Activated naive CD8-positive, alpha-beta T cell treated with anti-CD3 and anti-CD28 coated beads, Interleukin-2, amount 50 U/mL, for 24 hours (primary cell): Measurements from ENCODE around the gene ENTREP1.

Experiments used
- ATAC-seq: fragments of 150-1000 bp; cut with Tn5 transposase; one replicate; pipeline ENCODE4 v1.10.0; 2021
- DNase-seq: peaks from one replicate; pipeline ENCODE4 v3.0.0; 2021
- H3K27ac Mint-ChIP-seq: one replicate; pipeline ENCODE4 v1.8.0; 2021; ENCODE audit warnings: mild to moderate bottlenecking, mixed read lengths
- H3K27me3 Mint-ChIP-seq: one replicate; pipeline ENCODE4 v1.8.0; 2021; ENCODE audit warnings: mixed read lengths
- H3K36me3 Mint-ChIP-seq: one replicate; pipeline ENCODE4 v1.8.0; 2021; ENCODE audit warnings: low read depth, mixed read lengths
- H3K4me1 Mint-ChIP-seq: one replicate; pipeline ENCODE4 v1.8.0; 2021; ENCODE audit warnings: mixed read lengths
- H3K4me3 Mint-ChIP-seq: one replicate; pipeline ENCODE4 v1.8.0; 2021; ENCODE audit warnings: mild to moderate bottlenecking, moderate library complexity, mixed read lengths
- H3K9me3 Mint-ChIP-seq: one replicate; pipeline ENCODE4 v1.8.0; 2021; ENCODE audit warnings: mixed read lengths

Gene ENTREP1

DNA sequence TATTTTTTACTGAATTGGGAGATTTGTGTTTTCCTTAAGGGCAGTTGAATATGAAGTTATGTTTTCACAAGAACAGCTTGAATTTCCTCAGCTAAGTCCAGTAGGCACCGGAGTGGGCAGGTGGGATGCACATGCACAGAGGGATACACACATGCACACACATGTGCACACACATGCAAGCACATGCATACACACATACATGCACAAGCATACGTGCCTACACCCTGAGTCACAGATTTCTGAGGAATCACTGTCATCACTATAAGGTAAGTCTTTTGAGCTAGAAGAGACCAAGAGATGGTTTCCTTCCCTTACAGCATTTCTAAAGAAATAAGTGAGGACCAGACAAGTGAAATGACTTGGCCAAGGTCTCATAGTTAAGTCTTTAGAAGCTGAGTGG, 8.7 kb downstream of the ENTREP1 start:
- H3K36me3 Mint-ChIP-seq = no peaks in the 10 kb centered on the region
- ATAC-seq = no peak
- no peak overlapping the region for H3K27ac Mint-ChIP-seq
- H3K27me3 Mint-ChIP-seq = peaks cover 17% of the 10 kb centered on the region
- H3K4me1 Mint-ChIP-seq = no peaks in the 10 kb centered on the region
- DNase-seq = no peak
- H3K4me3 Mint-ChIP-seq = no peak overlapping the region
- no peaks in the 10 kb centered on the region for H3K9me3 Mint-ChIP-seq

DNA sequence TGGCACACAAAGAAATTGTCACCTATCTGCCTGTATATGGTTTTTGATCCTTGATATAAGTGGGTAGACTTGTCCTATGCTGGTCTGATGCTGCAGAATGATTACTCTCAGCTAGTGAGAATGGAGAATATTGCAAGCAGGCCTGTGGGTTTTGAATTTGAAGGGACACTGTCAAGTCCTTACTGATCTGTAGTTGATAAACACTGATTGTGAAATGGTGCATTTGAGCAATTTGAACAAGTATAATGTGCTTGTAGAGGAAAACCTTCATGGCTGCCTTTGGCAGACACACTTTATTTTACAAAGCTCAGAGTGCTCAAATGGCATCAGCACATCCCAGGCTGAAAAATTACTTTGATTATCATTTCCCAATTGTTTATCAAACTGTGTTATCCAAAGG, 9.3 kb downstream of the ENTREP1 start:
- H3K4me1 Mint-ChIP-seq = no peaks in the 10 kb centered on the region
- H3K36me3 Mint-ChIP-seq = no peaks in the 10 kb centered on the region
- no peak overlapping the region for H3K4me3 Mint-ChIP-seq
- H3K27ac Mint-ChIP-seq = no peak overlapping the region
- peaks cover 14% of the 10 kb centered on the region for H3K27me3 Mint-ChIP-seq
- DNase-seq (no peak), ATAC-seq (no peak)
- no peaks in the 10 kb centered on the region for H3K9me3 Mint-ChIP-seq

DNA sequence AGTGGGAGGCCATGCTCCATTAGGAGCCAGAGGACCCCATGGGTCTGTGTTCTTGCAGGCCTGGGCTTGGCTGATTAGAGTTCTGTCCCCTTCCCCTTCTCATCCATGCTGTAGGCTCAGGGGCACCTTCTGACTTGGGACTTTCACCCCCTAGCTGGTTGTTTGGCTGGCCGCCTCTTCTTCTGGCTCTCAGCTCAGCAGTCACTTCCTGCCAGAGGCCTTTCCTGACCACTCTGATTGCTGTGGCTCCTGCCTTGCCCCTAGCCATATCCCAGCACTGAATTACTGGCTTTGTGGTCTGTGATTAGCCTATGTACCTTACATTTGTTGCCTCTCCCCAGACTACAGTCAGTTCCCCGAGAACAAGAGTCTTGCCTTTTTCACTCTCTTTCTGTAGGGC, 14.6 kb downstream of the ENTREP1 start:
- Mint-ChIP-seq H3K27ac (no peak overlapping the region), H3K4me3 (no peak overlapping the region), H3K36me3 (no peaks in the 10 kb centered on the region), H3K9me3 (no peaks in the 10 kb centered on the region), H3K27me3 (peaks cover 14% of the 10 kb centered on the region), H3K4me1 (no peaks in the 10 kb centered on the region)
- ATAC-seq (no peak), DNase-seq (no peak)

DNA sequence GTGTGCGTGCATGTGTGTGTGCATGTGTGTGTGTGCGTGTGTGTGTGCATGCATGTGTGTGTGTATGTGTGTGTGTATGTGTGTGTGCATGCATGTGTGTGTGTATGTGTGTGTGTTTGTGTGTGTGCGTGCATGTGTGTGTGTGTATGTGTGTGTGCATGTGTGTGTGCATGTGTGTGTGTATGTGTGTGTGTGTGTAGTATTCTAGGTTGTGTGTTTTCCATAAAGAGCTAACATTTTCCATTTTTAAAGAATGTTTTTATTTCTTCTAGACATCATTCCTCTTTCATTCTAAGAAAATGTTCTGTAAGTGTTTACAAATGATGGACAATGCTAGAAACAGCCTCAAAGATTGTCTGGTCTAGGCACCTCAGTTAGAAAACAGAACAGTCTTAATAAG, 15.6 kb downstream of the ENTREP1 start:
- Mint-ChIP-seq H3K27ac (no peak overlapping the region), H3K36me3 (no peaks in the 10 kb centered on the region), H3K4me1 (no peaks in the 10 kb centered on the region), H3K27me3 (peaks cover 10% of the 10 kb centered on the region), H3K9me3 (no peaks in the 10 kb centered on the region), H3K4me3 (no peak overlapping the region)
- no peak for ATAC-seq
- no peak for DNase-seq

DNA sequence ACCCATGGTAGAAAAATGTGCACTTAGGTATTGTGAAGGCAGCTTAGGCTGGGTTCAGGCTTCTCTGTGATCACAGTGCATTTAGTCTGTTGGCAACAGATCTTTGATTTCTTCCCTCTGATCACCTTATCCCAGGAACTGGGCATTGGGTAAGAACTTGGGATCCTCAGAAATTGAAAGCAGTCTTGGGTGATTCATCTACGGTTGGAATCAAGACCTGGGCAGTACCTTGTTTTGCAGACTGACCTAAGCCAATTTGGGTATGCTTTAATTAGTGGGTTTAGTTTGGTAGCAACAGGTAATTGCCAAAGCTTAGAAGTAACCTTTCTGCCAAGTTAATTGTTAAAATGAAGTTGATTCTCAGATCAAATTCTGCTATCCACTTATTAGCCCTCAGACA, 17.8 kb downstream of the ENTREP1 start:
- DNase-seq (no peak), ATAC-seq (no peak)
- no peaks in the 10 kb centered on the region for H3K9me3 Mint-ChIP-seq
- peaks cover 10% of the 10 kb centered on the region for H3K27me3 Mint-ChIP-seq
- no peak overlapping the region for H3K27ac Mint-ChIP-seq
- no peaks in the 10 kb centered on the region for H3K4me1 Mint-ChIP-seq
- H3K4me3 Mint-ChIP-seq = no peak overlapping the region
- H3K36me3 Mint-ChIP-seq = no peaks in the 10 kb centered on the region

DNA sequence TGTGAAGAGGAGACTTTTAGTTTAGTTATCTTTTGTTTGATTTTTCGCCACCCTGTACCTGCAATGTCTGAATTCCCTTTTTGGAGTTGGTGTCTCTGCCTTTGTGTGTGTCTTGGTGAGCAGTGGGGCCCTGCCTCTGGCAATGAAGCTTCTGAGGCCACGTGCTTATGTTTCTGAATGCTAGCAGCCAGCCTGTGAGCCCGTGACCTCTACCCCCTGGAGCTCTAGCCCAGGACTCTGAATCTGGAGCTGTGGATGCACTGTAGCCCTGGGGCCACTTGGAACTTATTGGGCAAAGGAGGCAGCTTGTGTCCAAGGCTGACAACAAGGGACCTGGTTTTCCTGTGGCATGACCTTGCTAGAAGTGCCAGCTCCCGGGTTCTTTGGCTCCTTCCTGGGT, 19.4 kb downstream of the ENTREP1 start:
- Mint-ChIP-seq H3K27ac (no peak overlapping the region), H3K4me3 (no peak overlapping the region), H3K36me3 (no peaks in the 10 kb centered on the region), H3K9me3 (no peaks in the 10 kb centered on the region), H3K27me3 (peaks cover 12% of the 10 kb centered on the region), H3K4me1 (no peaks in the 10 kb centered on the region)
- ATAC-seq (no peak), DNase-seq (no peak)

DNA sequence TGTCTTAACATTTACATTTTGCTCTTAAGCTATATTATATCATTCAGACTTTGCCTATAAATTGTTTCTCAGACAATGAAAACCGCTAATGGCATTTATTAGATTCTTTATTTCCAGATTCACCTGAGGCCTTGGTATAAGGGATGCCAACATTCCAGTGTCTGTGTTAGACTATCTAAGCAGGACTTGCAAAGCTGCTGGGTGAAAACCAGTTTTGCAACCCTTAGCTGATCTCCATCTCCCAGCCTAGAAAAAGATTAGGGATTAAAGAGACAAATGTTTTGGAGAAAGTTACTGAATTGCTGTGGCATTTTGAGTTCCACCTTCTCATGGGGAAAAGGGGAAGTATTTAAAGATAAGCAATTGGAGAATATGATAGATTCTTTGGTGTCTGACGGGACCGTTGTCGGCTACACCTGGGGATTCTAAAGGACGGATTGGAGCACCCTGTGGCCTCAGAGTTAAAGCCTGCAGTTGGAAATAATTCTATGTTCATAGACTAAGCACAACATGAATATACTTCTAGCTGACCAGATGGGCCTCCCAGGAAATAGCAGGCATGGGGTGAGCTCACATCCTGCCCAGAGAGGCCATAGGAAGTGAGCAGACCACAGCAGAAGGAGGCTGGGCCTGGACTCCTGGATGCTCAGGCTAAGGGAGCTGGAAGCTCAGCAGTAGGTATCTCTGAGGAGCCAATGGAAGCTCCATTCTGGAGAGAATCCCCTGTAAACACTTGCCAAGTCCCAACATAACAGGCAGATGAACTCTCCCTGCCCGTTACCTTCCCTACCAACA, 21.8 kb downstream of the ENTREP1 start:
- ATAC-seq = no peak
- Mint-ChIP-seq H3K4me3 (no peak overlapping the region), H3K9me3 (no peaks in the 10 kb centered on the region), H3K27ac (no peak overlapping the region), H3K4me1 (no peaks in the 10 kb centered on the region), H3K27me3 (peaks cover 14% of the 10 kb centered on the region), H3K36me3 (no peaks in the 10 kb centered on the region)
- no peak for DNase-seq

DNA sequence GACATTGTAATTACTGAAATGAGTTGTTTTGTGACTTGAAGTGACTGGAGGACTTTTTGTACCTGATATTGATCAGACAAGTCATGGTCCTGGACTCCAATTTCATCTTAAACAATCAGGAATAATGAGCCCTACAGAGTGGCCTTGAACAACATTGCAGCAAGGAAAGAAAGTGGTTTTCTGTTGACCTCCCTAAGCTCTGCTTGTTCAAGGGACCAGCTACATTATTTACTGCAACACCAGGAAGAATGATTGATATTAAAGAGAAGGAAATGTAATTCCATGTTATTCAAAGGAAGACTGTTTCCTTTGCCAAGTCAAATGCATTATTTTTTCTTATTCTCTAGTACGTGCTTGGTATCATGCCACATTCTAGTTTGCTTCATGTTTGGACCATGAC, 22.6 kb downstream of the ENTREP1 start:
- Mint-ChIP-seq H3K4me1 (no peaks in the 10 kb centered on the region), H3K4me3 (no peak overlapping the region), H3K27ac (no peak overlapping the region)

DNA sequence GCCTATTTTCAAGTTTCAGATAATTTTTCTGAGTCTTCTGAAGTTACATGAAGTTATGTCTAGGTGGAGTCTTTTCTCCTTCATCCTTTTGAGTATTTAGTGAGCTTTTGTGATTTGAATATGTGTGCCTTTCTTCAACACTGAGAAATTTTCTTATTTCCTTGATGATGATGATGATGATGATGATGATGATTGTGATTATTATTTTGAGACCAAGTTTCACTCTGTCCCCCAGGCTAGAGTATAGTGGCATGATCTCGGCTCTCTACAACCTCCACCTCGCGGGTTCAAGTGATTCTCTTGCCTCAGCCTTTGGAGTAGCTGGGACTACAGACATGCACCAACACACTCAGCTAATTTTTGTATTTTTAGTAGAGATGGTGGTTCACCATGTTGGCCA, 26.2 kb downstream of the ENTREP1 start:
- Mint-ChIP-seq H3K4me3 (no peak overlapping the region), H3K27ac (no peak overlapping the region), H3K27me3 (peaks cover 16% of the 10 kb centered on the region), H3K4me1 (no peaks in the 10 kb centered on the region), H3K36me3 (no peaks in the 10 kb centered on the region), H3K9me3 (no peaks in the 10 kb centered on the region)
- DNase-seq (no peak), ATAC-seq (no peak)

More for the DNA sequence above, 22.6 kb downstream of the ENTREP1 start:
- H3K9me3 Mint-ChIP-seq = no peaks in the 10 kb centered on the region
- H3K27me3 Mint-ChIP-seq = peaks cover 14% of the 10 kb centered on the region
- DNase-seq (no peak), ATAC-seq (no peak)
- H3K36me3 Mint-ChIP-seq = no peaks in the 10 kb centered on the region

DNA sequence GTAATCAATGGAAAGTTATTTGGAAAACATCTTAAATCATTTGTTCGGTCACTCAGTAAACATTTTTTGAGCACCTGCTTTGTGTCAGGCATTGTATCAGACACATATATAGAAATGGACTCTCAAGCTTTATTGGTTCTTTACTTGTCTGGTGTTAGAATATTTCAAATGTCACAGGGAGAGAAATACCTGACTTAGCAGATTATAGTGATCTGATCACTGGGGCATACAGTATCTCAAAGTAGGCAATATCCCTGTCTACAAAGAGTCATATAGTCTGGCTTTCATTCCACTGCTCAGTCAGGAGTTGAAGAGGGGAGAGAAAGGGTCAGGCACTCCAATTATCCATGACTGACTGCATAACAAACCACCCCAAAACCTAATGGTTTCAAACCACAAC, 30.2 kb downstream of the ENTREP1 start:
- no peaks in the 10 kb centered on the region for H3K36me3 Mint-ChIP-seq
- H3K9me3 Mint-ChIP-seq = no peaks in the 10 kb centered on the region
- no peaks in the 10 kb centered on the region for H3K4me1 Mint-ChIP-seq
- no peak overlapping the region for H3K4me3 Mint-ChIP-seq
- no peak overlapping the region for H3K27ac Mint-ChIP-seq
- DNase-seq = no peak
- peaks cover 17% of the 10 kb centered on the region for H3K27me3 Mint-ChIP-seq
- no peak for ATAC-seq

DNA sequence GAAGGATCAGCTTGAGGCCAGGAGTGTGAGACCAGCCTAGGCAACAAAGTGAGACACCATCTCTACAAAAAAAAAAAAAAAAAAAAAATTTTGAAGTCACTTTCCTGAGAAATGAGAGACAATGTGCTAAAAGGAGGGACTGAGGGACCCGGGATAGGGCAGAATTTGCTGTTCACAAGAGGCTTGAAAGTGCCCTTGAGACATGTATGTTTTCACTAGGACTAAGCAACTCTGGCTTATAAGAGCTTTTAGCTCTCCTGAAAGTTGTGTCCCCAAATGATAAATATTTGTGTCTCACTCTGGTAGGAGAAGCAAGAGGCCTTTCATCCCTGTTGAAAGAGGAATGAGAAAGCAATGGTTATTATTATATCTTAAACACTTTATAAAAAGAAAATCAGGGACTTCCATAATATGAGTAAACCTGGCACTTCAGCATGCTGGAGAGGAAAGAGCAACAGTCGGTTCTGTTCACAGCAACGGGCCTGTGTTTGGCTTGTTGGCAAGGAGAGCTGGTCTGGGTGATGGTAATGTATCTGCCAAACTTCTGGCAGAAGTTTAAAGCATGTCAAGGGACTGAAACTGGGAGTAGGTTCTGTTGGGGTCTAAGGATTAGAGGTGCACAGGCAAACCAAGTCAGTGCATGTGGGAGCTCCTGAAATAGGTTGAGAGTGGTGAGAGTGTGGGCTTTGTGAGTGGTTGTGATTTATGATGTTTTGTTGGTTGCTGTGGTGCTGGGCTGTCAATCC, 32.2 kb downstream of the ENTREP1 start:
- DNase-seq (no peak), ATAC-seq (no peak)

DNA sequence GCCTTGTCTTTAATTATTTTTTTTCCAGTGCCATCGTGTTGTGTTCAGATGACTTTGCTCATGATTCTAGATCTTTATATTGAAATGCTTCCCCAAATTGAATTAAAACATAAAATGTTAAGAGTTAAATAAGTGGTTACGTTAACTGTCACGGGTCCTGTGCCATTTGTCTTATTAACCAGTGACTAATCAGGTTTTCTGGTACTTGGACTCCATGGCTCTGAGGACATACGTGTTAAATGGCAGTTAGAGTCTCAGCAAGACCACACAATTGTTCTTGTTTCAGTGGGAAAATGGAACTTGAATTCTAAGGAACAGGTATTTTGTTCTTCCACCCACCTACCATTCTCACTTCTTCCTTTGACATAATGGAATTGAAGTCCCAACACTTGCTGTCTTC, 32.8 kb downstream of the ENTREP1 start:
- no peak for ATAC-seq
- peaks cover 16% of the 10 kb centered on the region for H3K27me3 Mint-ChIP-seq

More for the DNA sequence above, 32.2 kb downstream of the ENTREP1 start:
- Mint-ChIP-seq H3K27me3 (peaks cover 16% of the 10 kb centered on the region), H3K9me3 (no peaks in the 10 kb centered on the region), H3K4me1 (no peaks in the 10 kb centered on the region), H3K36me3 (no peaks in the 10 kb centered on the region), H3K4me3 (no peak overlapping the region), H3K27ac (no peak overlapping the region)

DNA sequence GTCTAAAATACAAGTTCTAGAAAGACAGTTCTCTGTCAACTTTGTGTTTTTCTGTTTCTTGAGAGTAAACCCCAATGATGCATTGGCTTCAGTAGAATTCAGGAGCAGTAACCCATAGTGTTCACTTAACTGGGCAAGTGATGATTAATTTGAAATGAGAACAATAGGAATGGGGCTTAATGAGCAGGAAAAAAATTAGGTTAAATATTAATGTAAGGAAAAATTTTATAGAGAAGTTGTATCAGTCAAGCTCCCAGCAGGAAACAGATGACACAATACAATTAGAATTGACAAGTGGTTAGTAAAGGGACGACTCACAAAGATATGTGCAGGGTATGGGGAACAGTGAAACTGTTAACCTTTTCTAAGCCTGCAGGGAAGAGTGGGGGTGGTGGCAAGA, 38.2 kb downstream of the ENTREP1 start:
- Mint-ChIP-seq H3K36me3 (no peaks in the 10 kb centered on the region), H3K4me3 (no peak overlapping the region), H3K27me3 (peaks cover 15% of the 10 kb centered on the region), H3K9me3 (no peaks in the 10 kb centered on the region), H3K4me1 (no peaks in the 10 kb centered on the region), H3K27ac (no peak overlapping the region)
- ATAC-seq (no peak), DNase-seq (no peak)

More for the DNA sequence above, 32.8 kb downstream of the ENTREP1 start:
- Mint-ChIP-seq H3K9me3 (no peaks in the 10 kb centered on the region), H3K27ac (no peak overlapping the region), H3K36me3 (no peaks in the 10 kb centered on the region), H3K4me3 (no peak overlapping the region), H3K4me1 (no peaks in the 10 kb centered on the region)
- no peak for DNase-seq

DNA sequence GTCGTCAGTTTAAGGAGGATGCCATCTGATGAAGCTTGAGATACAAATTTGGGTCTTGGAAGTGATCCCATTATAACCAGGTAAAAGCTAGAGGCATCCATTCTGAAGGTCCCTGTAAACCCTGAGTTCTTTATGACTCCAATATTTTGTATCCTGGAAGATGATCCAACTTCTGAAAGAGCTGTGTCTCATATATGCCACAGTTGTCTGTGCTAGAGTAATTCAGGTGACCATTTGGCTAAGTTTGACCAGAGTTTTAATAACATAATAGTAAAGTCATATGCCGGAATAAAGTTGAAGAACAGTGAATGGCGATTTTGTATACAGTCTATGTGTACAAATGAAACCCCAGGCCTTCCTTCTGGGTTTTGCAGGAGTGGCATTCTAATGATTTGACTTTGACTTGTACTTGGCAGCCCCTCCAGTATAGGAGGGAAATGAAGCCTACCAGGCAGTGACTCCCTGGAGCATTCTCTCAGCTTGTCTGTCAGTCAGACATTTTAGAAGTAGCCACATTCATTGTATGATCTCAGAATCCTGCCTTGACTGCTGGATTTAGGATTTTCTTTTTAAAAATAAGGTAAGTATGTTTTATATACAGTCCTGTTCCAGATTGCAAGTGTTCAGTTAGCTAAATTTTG, 39.6 kb downstream of the ENTREP1 start:
- Mint-ChIP-seq H3K27me3 (peaks cover 17% of the 10 kb centered on the region), H3K4me1 (no peaks in the 10 kb centered on the region), H3K9me3 (no peaks in the 10 kb centered on the region), H3K36me3 (no peaks in the 10 kb centered on the region), H3K27ac (no peak overlapping the region), H3K4me3 (no peak overlapping the region)
- DNase-seq = no peak
- ATAC-seq = no peak

DNA sequence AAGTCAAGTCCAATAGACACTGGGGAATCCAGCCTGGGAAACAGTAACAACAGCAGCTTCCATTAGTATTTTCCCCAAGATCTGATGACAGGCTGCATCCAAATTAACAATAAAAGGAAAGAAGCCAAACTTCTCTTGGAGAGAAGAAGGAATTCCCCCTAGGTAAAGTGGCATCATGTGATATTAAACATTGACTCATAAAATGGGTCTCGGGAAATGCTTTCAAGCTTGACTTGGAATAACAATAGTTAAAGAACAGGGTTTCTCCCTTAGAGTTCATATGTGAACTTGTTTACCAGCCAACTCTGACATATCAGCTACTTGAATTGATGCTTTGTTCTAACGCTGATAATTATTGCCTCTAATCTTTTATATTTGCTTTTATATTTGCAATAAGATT, 45.4 kb downstream of the ENTREP1 start:
- DNase-seq (no peak), ATAC-seq (no peak)
- Mint-ChIP-seq H3K4me1 (no peaks in the 10 kb centered on the region), H3K9me3 (no peaks in the 10 kb centered on the region), H3K27ac (no peak overlapping the region), H3K4me3 (no peak overlapping the region), H3K36me3 (no peaks in the 10 kb centered on the region), H3K27me3 (peaks cover 17% of the 10 kb centered on the region)
